GM18526 (cell line): ENCODE data around the gene KIF14.

Experiments
- POLR2A ChIP-seq: IDR thresholded peaks from 3 replicates; pipeline ENCODE4 v1.6.1; 2011; ENCODE audit not compliant: insufficient read length; ENCODE audit errors: extremely low read depth

The KIF14 gene

GRCh38 chr1:200526709-200527612 is 93.6 kb downstream of the KIF14 start:
- no peak for TF ChIP-seq POLR2A

GRCh38 chr1:200525090-200525987 is 95.2 kb downstream of the KIF14 start:
- TF ChIP-seq POLR2A, result no peak

GRCh38 chr1:200524092-200524491 is 96.5 kb downstream of the KIF14 start:
- no peak for TF ChIP-seq POLR2A

- TF ChIP-seq POLR2A, result no peak
Measured at GRCh38 chr1:200520735-200521134, 99.8 kb downstream of the KIF14 start.

- no peak for TF ChIP-seq POLR2A
Measured at GRCh38 chr1:200518524-200518923, 102.0 kb downstream of the KIF14 start.

- no peak for TF ChIP-seq POLR2A
Measured at GRCh38 chr1:200512191-200512590, 108.4 kb downstream of the KIF14 start.

GRCh38 chr1:200510228-200510623 is 110.3 kb downstream of the KIF14 start:
- no peak for TF ChIP-seq POLR2A

GRCh38 chr1:200506471-200506870 is 114.1 kb downstream of the KIF14 start:
- TF ChIP-seq POLR2A, result no peak

- TF ChIP-seq POLR2A, result no peak
Measured at GRCh38 chr1:200505257-200505656, 115.3 kb downstream of the KIF14 start.
